MM.1S (cell line): ENCODE measurements around the gene RAB25.

Experiments used
- CTCF ChIP-seq: fragments of 300-600 bp; sonication (generic); IDR thresholded peaks from 2 replicates; pipeline ENCODE4 v1.5.1; 2016; ENCODE audit warnings: antibody characterized with exemption, low read length, mixed read lengths
- EZH2 ChIP-seq: fragments of 300-600 bp; sonication (generic); optimal IDR thresholded peaks from 2 replicates; pipeline ENCODE3; 2017; ENCODE audit warnings: low read depth, mild to moderate bottlenecking, antibody characterized with exemption, low read length, mixed read lengths

GRCh38 chr1:156106624-156107488 is 45.9 kb downstream of the RAB25 start:
- TF ChIP-seq CTCF (no peak), EZH2 (no peak)
